ENCODE data around the gene FBXL17.

Gene FBXL17

DNA sequence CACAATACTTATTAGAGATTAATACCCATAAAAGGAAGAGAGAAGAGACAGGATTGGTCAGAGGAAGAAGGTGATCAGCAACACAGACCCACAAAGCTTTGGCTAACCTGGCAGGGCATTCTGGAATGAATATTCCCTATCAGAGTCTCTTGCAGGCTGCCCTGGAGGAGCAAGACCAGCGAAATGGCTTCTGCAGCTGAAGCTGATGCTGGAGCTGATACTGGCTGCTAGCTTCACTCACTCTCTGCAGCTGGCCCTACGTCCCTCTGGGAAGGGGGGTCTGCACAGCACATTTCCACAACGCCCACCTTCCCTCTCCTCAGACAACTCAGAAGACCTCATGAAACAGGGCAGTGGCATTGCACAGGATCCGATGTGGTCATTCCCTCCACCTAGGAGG is 541.3 kb downstream of the FBXL17 start:
- no peak overlapping the region for H3K4me3 ChIP-seq (ENCODE audit: low read length)
- TF ChIP-seq, protein P1, sequence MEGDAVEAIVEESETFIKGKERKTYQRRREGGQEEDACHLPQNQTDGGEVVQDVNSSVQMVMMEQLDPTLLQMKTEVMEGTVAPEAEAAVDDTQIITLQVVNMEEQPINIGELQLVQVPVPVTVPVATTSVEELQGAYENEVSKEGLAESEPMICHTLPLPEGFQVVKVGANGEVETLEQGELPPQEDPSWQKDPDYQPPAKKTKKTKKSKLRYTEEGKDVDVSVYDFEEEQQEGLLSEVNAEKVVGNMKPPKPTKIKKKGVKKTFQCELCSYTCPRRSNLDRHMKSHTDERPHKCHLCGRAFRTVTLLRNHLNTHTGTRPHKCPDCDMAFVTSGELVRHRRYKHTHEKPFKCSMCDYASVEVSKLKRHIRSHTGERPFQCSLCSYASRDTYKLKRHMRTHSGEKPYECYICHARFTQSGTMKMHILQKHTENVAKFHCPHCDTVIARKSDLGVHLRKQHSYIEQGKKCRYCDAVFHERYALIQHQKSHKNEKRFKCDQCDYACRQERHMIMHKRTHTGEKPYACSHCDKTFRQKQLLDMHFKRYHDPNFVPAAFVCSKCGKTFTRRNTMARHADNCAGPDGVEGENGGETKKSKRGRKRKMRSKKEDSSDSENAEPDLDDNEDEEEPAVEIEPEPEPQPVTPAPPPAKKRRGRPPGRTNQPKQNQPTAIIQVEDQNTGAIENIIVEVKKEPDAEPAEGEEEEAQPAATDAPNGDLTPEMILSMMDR (conservative IDR thresholded peaks at IDR 0.05; ENCODE audit: low read depth, low read length) = no peak
- DNase-seq (ENCODE audit: low read depth) = no peak

DNA sequence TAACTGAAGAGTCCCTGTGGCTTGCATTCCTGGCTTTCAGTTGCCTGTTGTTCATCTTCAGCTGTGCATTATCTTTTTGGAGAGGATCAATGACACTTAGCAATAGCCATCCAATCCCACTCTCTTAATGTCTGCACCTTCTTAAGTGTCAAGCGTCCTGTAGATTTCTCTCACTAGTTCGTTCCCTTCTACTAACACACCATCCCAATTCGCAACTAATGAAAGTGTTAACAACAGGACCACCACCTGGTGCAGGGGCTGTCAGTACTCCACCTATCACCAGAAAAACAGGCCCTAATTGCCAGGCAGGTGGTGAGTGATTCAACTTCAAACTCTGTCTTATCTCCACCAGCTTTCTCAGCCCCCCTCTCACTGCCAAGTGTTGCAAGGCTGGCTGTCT is 541.7 kb downstream of the FBXL17 start:
- TF ChIP-seq, protein P1 (conservative IDR thresholded peaks at IDR 0.05; ENCODE audit: low read depth, low read length) = no peak
- no peak for DNase-seq (ENCODE audit: low read depth)
- H3K4me3 ChIP-seq (ENCODE audit: low read length) = no peak overlapping the region

DNA sequence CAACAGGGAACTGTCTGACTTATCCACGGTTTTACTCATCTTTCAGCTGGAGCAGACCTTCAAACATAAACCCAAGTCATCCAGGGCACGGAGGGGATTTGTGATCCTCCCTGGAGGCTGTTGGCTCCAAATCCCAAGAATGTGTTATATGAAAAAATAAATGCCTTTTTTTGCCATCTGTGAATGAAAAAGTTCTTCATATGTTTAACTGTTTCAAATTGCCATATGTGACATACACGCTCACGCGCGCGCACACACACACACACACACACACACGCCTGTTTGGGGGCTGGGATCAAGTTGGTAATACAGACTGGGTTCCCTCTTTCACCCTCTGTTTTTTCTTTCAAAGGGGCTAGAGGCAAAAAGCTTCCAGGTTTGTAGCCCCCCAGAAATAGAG is 546.8 kb downstream of the FBXL17 start:
- TF ChIP-seq, protein P1 (conservative IDR thresholded peaks at IDR 0.05; ENCODE audit: low read depth, low read length) = no peak
- no peak for DNase-seq (ENCODE audit: low read depth)
- H3K4me3 ChIP-seq (ENCODE audit: low read length) = no peak overlapping the region

DNA sequence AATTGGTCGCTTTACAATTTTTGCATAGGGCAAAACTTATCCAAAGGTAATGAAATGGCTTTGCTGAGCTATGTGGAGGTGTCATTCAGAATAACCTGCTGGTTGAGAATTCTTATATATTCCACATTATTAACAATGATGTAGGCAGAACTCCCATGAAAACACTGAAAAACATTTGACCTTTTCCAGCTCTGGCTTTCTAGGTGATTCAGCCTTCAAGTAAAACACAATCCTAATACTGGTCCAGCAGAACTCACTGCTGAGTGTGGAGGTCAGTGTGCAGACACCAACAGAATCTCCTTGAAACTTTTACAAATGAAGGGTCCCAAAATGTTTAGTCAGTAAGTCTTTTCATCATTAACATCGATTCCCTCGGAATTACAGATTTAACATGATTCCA is 549.2 kb downstream of the FBXL17 start:
- TF ChIP-seq, protein P1 (conservative IDR thresholded peaks at IDR 0.05; ENCODE audit: low read depth, low read length) = no peak
- no peak for DNase-seq (ENCODE audit: low read depth)
- no peak overlapping the region for H3K4me3 ChIP-seq (ENCODE audit: low read length)

DNA sequence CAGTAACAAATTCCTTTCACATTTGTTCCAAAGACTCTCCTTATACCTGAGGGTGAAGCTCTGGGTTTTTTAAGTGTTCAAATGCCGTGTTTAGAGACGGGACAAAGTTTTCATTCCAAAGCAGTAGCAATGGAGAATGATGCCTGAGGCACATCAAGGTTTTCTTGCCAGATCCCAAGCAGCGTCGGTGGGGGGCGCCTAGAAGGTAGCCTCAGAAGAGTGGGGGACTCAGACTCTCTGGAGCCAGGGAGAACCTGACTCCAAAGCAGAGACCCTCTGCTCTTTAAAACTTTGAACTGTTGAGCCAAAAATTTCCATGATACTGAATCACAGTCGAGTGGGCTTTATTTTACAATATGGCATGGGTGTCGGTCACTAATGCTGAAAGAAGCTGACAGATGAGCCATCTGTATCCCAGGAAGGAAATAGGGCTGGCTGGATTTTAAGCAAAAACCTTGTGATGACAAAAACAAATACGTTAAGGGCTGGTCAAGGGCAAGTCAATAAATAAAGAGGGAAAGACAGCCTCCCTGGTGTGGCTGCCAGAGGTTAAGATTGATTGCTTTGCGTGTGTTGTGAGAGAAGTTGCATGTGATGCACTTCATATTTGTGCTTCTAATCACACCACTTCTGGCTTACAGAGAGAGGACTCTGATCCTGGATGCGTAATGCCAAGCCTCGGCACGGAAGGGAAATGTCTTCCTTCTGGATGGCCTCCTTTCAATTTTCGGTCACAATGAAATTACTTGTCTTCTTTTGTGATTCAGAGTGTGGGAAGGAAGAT is 550.1 kb downstream of the FBXL17 start:
- TF ChIP-seq, protein P1 (conservative IDR thresholded peaks at IDR 0.05; ENCODE audit: low read depth, low read length) = no peak
- DNase-seq (ENCODE audit: low read depth) = no peak
- H3K4me3 ChIP-seq (ENCODE audit: low read length) = no peak overlapping the region

DNA sequence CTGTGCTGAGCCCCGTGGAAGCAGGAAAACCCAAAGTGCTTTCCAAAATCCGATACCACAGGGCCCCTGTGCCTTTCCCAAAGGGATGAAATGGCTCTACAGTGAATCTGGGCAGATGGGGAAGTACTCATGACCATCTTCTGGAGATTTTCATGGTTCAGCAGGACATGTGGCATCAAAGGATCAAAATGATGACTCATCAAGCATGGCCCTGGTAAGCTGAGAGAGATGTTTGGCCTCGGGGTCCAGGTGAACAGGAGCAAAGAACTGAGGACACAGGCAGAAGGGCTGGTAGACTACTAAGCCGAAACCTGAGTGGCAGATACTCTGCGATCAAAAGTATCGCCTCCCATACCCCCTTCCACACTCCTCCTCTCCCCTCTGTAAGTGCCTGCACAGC is 551.1 kb downstream of the FBXL17 start:
- TF ChIP-seq, protein P1 (conservative IDR thresholded peaks at IDR 0.05; ENCODE audit: low read depth, low read length) = no peak
- no peak for DNase-seq (ENCODE audit: low read depth)
- no peak overlapping the region for H3K4me3 ChIP-seq (ENCODE audit: low read length)

DNA sequence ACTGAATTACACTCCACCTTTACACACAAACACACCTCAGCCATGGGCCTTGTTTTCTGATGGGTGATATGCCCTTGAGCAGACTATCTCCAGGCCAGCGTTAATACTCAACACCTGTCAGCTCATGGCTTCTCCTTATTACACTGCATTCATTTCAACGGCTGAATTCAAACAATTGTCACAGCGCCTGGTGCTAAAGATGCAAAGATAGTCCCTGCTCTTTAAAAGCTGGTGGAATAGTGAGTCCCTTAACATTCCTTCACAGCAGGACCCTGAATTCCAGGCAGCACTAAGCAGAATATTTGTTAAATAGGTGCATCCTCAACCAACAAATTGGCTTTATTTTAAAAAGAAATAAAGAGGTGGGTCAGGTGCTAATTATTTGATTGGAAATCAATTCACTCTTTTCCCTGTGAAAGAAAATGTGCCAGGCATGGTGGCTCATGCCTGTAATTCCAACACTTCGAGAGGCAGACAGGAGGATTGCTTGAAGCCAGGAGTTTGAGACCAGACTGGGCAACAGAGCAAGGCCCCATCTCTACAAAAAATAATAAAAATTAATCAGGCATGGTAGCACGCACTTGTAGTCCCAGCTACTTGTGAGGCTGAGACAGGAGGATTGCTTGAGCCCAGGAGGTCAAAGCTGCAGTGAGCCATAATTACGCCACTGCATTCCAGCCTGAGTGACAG is 555.4 kb downstream of the FBXL17 start:
- no peak overlapping the region for H3K4me3 ChIP-seq (ENCODE audit: low read length)
- no peak for DNase-seq (ENCODE audit: low read depth)
- TF ChIP-seq, protein P1 (conservative IDR thresholded peaks at IDR 0.05; ENCODE audit: low read depth, low read length) = no peak

Data from retinal pigment epithelial cell (primary cell).